ENCODE measurements around the gene EPB41L1.

DNA sequence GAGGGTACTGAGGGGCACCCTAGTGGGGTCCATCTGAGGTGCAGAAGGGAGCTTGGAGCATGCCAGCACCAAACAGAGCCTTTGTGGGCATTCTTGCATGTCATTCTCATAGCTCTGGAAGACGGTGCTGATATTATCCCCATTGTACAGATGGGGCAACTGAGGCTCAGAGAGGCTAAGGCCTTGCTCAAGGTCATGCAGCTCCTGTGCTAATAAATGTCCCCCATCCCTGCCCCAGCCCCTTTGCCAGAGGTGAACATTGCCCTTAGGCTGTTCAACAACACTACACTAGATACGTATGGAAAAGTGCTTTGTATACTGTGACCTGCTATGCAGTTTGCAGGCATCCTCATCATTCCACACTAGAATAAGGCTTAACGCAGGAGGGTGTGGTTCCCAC is 5.5 kb upstream of the EPB41L1 start:
- no peak for TF ChIP-seq CTCF (IDR thresholded peaks at IDR 0.05; ENCODE audit: insufficient read depth, low read length)
- TF ChIP-seq POLR2AphosphoS5 (IDR thresholded peaks at IDR 0.05; ENCODE audit: low read depth): no peak
- no peak for TF ChIP-seq GABPA (IDR thresholded peaks at IDR 0.05; ENCODE audit: low read depth)
- TF ChIP-seq, protein P1, sequence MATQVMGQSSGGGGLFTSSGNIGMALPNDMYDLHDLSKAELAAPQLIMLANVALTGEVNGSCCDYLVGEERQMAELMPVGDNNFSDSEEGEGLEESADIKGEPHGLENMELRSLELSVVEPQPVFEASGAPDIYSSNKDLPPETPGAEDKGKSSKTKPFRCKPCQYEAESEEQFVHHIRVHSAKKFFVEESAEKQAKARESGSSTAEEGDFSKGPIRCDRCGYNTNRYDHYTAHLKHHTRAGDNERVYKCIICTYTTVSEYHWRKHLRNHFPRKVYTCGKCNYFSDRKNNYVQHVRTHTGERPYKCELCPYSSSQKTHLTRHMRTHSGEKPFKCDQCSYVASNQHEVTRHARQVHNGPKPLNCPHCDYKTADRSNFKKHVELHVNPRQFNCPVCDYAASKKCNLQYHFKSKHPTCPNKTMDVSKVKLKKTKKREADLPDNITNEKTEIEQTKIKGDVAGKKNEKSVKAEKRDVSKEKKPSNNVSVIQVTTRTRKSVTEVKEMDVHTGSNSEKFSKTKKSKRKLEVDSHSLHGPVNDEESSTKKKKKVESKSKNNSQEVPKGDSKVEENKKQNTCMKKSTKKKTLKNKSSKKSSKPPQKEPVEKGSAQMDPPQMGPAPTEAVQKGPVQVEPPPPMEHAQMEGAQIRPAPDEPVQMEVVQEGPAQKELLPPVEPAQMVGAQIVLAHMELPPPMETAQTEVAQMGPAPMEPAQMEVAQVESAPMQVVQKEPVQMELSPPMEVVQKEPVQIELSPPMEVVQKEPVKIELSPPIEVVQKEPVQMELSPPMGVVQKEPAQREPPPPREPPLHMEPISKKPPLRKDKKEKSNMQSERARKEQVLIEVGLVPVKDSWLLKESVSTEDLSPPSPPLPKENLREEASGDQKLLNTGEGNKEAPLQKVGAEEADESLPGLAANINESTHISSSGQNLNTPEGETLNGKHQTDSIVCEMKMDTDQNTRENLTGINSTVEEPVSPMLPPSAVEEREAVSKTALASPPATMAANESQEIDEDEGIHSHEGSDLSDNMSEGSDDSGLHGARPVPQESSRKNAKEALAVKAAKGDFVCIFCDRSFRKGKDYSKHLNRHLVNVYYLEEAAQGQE (IDR thresholded peaks at IDR 0.05; ENCODE audit: insufficient replicate concordance, low read depth): no peak
- no peak for TF ChIP-seq SPI1 (IDR thresholded peaks at IDR 0.05; ENCODE audit: borderline replicate concordance, low read depth)

All from HL-60 (cell line).